ENCODE data around the gene ANKRD52.
"Not testable (repeated sequence)": the region's sequence is repeated elsewhere in the genome, so short reads cannot be mapped to it uniquely, and the experiment has no call there.

ANKRD52 gene

GRCh38 chr12:56271031-56271430, 12.8 kb upstream of the ANKRD52 start:
- DNase-seq, result peak; percentile 27

- DNase-seq, result peak; percentile 49
Measured at GRCh38 chr12:56267443-56268071, 9.4 kb upstream of the ANKRD52 start.

GRCh38 chr12:56266693-56267442, 8.7 kb upstream of the ANKRD52 start, which contains the start of gene COQ10A:
TSS of gene COQ10A (plus strand) at chr12:56266942. CDS start at chr12:56267119, 177 bp downstream.
- peak; percentile 95 for DNase-seq

- not testable (repeated sequence) for DNase-seq
Measured at GRCh38 chr12:56266068-56266692, 8.0 kb upstream of the ANKRD52 start.

GRCh38 chr12:56262955-56263354, 4.8 kb upstream of the ANKRD52 start:
- peak; percentile 18 for DNase-seq

GRCh38 chr12:56261503-56262232, 3.5 kb upstream of the ANKRD52 start:
- no peak for DNase-seq

- no peak for DNase-seq
Measured at GRCh38 chr12:56260921-56261320, 2.7 kb upstream of the ANKRD52 start.

GRCh38 chr12:56260380-56260779, 2.2 kb upstream of the ANKRD52 start:
- DNase-seq, result no peak

GRCh38 chr12:56258820-56259183, 618 bp upstream of the ANKRD52 start:
- DNase-seq, result no peak

GRCh38 chr12:56257491-56258067, 605 bp downstream of the ANKRD52 start:
- peak; percentile 54 for DNase-seq

- no peak for DNase-seq
Measured at GRCh38 chr12:56257071-56257470, 1.1 kb downstream of the ANKRD52 start.

- DNase-seq, result no peak
Measured at GRCh38 chr12:56256326-56256960, 1.7 kb downstream of the ANKRD52 start.

- no peak for DNase-seq
Measured at GRCh38 chr12:56255671-56256070, 2.5 kb downstream of the ANKRD52 start.

GRCh38 chr12:56253091-56253490, 5.1 kb downstream of the ANKRD52 start:
- DNase-seq, result no peak

GRCh38 chr12:56252649-56253048, 5.5 kb downstream of the ANKRD52 start:
- no peak for DNase-seq

GRCh38 chr12:56248711-56249110, 9.5 kb downstream of the ANKRD52 start:
- DNase-seq, result no peak

GRCh38 chr12:56247923-56248322, 10.3 kb downstream of the ANKRD52 start:
- DNase-seq, result no peak

- DNase-seq, result no peak
Measured at GRCh38 chr12:56244494-56244893, 13.7 kb downstream of the ANKRD52 start.

- no peak for DNase-seq
Measured at GRCh38 chr12:56243731-56244181, 14.4 kb downstream of the ANKRD52 start.

- DNase-seq, result no peak
Measured at GRCh38 chr12:56242986-56243385, 15.2 kb downstream of the ANKRD52 start.

- DNase-seq, result no peak
Measured at GRCh38 chr12:56241424-56242303, 16.5 kb downstream of the ANKRD52 start.

All from DMS53 (cell line).